Endothelial cell of umbilical vein (primary cell): ENCODE data around the gene NCKAP5.

Experiments used
- CTCF ChIP-seq, 2 donors: IDR thresholded peaks; 1 replicate in 1 of 2; 2 replicates in 1 of 2; pipeline ENCODE4 v1.5.1; 2011; ENCODE audit warnings: low read length in 2 of 2, mild to moderate bottlenecking in 2 of 2, moderate library complexity in 2 of 2, control low read depth in 1 of 2, inconsistent platforms in 1 of 2, low read depth in 1 of 2; ENCODE audit not compliant: insufficient read depth in 1 of 2; ENCODE audit errors: extremely low read depth in 1 of 2
- EZH2 ChIP-seq: IDR thresholded peaks from 2 replicates; pipeline ENCODE4 v1.6.1; 2012; ENCODE audit warnings: borderline replicate concordance, low read depth, mild to moderate bottlenecking, moderate library complexity, low read length, inconsistent platforms; ENCODE audit not compliant: severe bottlenecking
- GATA2 ChIP-seq: IDR thresholded peaks from 2 replicates; pipeline ENCODE4 v1.7.0; 2011; ENCODE audit warnings: low read depth, mild to moderate bottlenecking, moderate library complexity, mixed read lengths, low read length; ENCODE audit not compliant: insufficient read length, insufficient read depth
- MAX ChIP-seq: IDR thresholded peaks from 2 replicates; pipeline ENCODE4 v1.6.1; 2011; ENCODE audit not compliant: insufficient read depth, insufficient read length
- MYC ChIP-seq: IDR thresholded peaks from one replicate; pipeline ENCODE4 v1.6.1; 2011; ENCODE audit warnings: mild to moderate bottlenecking, low read depth, low read length
- POLR2A ChIP-seq: IDR thresholded peaks from 2 replicates; pipeline ENCODE4 v1.6.1; 2012; ENCODE audit warnings: low read depth, mild to moderate bottlenecking, control low read depth, low read length
- POLR2AphosphoS5 ChIP-seq: IDR thresholded peaks from 2 replicates; pipeline ENCODE4 v1.6.1; 2012; ENCODE audit warnings: low read depth, mild to moderate bottlenecking, control low read depth, low read length, moderate library complexity; ENCODE audit not compliant: insufficient read depth

GRCh38 chr2:133140620-133141019 lies 427.6 kb downstream of the NCKAP5 start:
- TF ChIP-seq CTCF (IDR thresholded peaks at IDR 0.05; ENCODE audit: extremely low read depth in 1 of 2, insufficient read depth in 1 of 2, low read depth in 1 of 2, low read length in 2 of 2) (no peak), POLR2AphosphoS5 (no peak), EZH2 (no peak), GATA2 (no peak), POLR2A (no peak), MAX (no peak), MYC (no peak)
